ENCODE data around the gene MYL1.

The MYL1 gene

GRCh38 chr2:210315015-210315788 is at the start of gene MYL1:
Gene MYL1 (minus strand): TSS chr2:210315174. CDS start chr2:210315042, 132 bp downstream.
- no peaks in the 10 kb centered on the region for H3K9me3 Mint-ChIP-seq
- no peak within 1 kb of the TSS for H3K27ac Mint-ChIP-seq
- no peaks in the 10 kb centered on the region for H3K27me3 Mint-ChIP-seq
- DNase-seq = no peak
- no peak within 1 kb of the TSS for H3K4me3 Mint-ChIP-seq
- CTCF ChIA-PET = no interaction called here
- no peaks in the 10 kb centered on the region for H3K36me3 Mint-ChIP-seq
- H3K4me1 Mint-ChIP-seq = no peaks in the 10 kb centered on the region

- no peaks in the 10 kb centered on the region for H3K4me1 Mint-ChIP-seq
- H3K4me3 Mint-ChIP-seq = no peak overlapping the region
- H3K27ac Mint-ChIP-seq = no peak overlapping the region
- H3K27me3 Mint-ChIP-seq = peaks cover 3% of the 10 kb centered on the region
- CTCF ChIA-PET = no interaction called here
- H3K36me3 Mint-ChIP-seq = no peaks in the 10 kb centered on the region
- no peak for DNase-seq
- no peaks in the 10 kb centered on the region for H3K9me3 Mint-ChIP-seq
These were observed 48.9 kb upstream of the MYL1 start for GRCh38 chr2:210363876-210364275.

GRCh38 chr2:210363261-210363660 is 48.3 kb upstream of the MYL1 start:
- Mint-ChIP-seq H3K36me3 (no peaks in the 10 kb centered on the region), H3K4me3 (no peak overlapping the region), H3K9me3 (no peaks in the 10 kb centered on the region), H3K27ac (no peak overlapping the region), H3K4me1 (no peaks in the 10 kb centered on the region), H3K27me3 (peaks cover 3% of the 10 kb centered on the region)
- no peak for DNase-seq
- CTCF ChIA-PET = no interaction called here

DNA sequence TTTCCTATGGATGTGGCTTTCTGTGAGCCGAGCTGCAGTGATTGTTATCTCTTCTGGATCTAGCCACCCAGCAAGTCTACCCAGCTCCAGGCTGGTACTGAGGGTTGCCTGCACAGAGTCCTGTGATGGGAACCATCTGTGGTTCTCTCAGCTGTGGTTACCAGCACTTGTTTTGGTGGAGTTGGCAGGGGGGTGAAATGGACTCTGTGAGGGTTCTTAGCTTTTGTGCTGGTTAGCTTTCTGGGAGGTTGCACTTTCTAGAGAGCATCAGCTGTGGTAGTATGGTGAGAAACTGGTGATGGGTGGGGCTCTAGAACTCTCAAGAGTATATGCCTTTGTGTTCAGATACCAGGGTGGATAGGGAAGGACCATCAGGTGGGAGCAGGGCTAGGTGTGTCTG is 45.4 kb upstream of the MYL1 start:
- no peak for DNase-seq
- no peaks in the 10 kb centered on the region for H3K9me3 Mint-ChIP-seq
- H3K36me3 Mint-ChIP-seq = no peaks in the 10 kb centered on the region
- H3K27ac Mint-ChIP-seq = no peak overlapping the region
- CTCF ChIA-PET = no interaction called here
- H3K27me3 Mint-ChIP-seq = peaks cover 3% of the 10 kb centered on the region
- H3K4me1 Mint-ChIP-seq = no peaks in the 10 kb centered on the region
- H3K4me3 Mint-ChIP-seq = no peak overlapping the region

- CTCF ChIA-PET = no interaction called here
- no peak overlapping the region for H3K27ac Mint-ChIP-seq
- DNase-seq = no peak
- peaks cover 3% of the 10 kb centered on the region for H3K27me3 Mint-ChIP-seq
- H3K9me3 Mint-ChIP-seq = no peaks in the 10 kb centered on the region
- H3K4me3 Mint-ChIP-seq = no peak overlapping the region
- no peaks in the 10 kb centered on the region for H3K4me1 Mint-ChIP-seq
- no peaks in the 10 kb centered on the region for H3K36me3 Mint-ChIP-seq
These were observed 42.0 kb upstream of the MYL1 start for GRCh38 chr2:210356944-210357343.

DNA sequence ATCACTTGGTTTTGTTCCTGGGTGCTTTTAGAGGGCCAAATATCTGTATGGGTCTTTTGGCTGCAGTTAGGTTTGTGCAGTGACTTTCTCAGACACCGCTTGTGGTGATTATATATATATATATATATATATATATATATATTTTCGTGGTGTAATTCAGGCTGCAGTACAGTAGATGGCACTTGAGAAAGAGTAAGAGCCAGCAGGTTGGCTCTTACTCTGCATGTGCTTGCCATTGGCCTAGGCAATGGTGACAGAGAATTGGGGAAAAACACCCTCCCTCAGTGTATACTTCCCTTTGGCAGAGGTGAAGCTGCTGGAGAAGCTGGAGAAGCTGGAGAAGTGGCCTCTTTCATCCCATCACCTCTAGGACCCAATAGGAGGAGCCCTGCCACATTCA is 22.2 kb upstream of the MYL1 start:
- Mint-ChIP-seq H3K4me1 (no peaks in the 10 kb centered on the region), H3K27ac (no peak overlapping the region), H3K9me3 (peaks cover under 1% of the 10 kb centered on the region), H3K36me3 (no peaks in the 10 kb centered on the region), H3K4me3 (no peak overlapping the region), H3K27me3 (no peaks in the 10 kb centered on the region)
- DNase-seq = no peak
- CTCF ChIA-PET = no interaction called here

- no peaks in the 10 kb centered on the region for H3K27me3 Mint-ChIP-seq
- no peaks in the 10 kb centered on the region for H3K4me1 Mint-ChIP-seq
- H3K36me3 Mint-ChIP-seq = no peaks in the 10 kb centered on the region
- no peak overlapping the region for H3K27ac Mint-ChIP-seq
- H3K4me3 Mint-ChIP-seq = no peak overlapping the region
- CTCF ChIA-PET = no interaction called here
- H3K9me3 Mint-ChIP-seq = no peaks in the 10 kb centered on the region
- DNase-seq = no peak
These were observed 9.9 kb upstream of the MYL1 start for GRCh38 chr2:210324906-210325305.

GRCh38 chr2:210324458-210324857 is 9.5 kb upstream of the MYL1 start:
- H3K36me3 Mint-ChIP-seq = no peaks in the 10 kb centered on the region
- no peak overlapping the region for H3K4me3 Mint-ChIP-seq
- H3K27ac Mint-ChIP-seq = no peak overlapping the region
- CTCF ChIA-PET = no interaction called here
- DNase-seq = no peak
- no peaks in the 10 kb centered on the region for H3K4me1 Mint-ChIP-seq
- no peaks in the 10 kb centered on the region for H3K27me3 Mint-ChIP-seq
- no peaks in the 10 kb centered on the region for H3K9me3 Mint-ChIP-seq

DNA sequence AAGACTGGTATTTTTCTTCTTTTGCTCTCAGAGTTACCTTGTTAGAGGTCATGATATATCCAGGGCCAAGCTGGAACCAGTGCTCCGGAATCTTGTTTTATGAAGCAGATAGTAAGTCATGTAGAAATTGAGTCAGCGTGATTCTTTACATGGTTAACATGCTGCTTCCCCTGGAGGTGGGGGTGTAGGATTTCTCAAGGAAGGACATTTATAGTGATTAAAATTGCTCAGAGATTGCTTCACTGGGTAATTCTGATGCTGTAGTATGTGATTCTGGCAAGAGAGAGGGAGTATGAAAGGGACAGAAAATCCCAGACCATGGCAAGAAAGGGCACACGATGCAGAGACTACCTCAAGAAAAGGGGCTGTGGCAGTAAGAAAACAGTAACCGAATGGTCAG is 8.0 kb upstream of the MYL1 start:
- Mint-ChIP-seq H3K4me3 (no peak overlapping the region), H3K27me3 (no peaks in the 10 kb centered on the region), H3K4me1 (no peaks in the 10 kb centered on the region), H3K27ac (no peak overlapping the region), H3K9me3 (no peaks in the 10 kb centered on the region), H3K36me3 (no peaks in the 10 kb centered on the region)
- CTCF ChIA-PET = no interaction called here
- DNase-seq = no peak

DNA sequence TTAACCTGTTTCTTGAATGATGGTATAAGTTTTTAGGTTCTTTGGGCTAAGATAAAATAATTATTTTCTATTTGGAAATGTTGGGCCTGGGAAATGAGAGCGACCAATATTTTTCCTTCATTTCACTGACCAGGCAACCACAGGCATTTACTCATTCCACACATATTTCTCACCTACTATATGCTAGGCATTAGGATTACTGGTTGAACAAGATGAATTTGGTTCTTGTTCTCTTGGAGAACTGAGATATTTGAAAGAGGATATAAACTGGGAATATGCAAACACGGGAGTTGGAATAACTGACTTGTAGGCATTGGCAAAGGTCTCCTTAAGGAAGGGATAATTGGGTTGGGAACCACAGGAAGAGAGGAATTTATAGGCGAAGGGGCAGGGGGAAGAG is 3.9 kb upstream of the MYL1 start:
- Mint-ChIP-seq H3K4me3 (no peak overlapping the region), H3K9me3 (no peaks in the 10 kb centered on the region), H3K4me1 (no peaks in the 10 kb centered on the region), H3K36me3 (no peaks in the 10 kb centered on the region), H3K27ac (no peak overlapping the region), H3K27me3 (no peaks in the 10 kb centered on the region)
- no peak for DNase-seq
- CTCF ChIA-PET = no interaction called here

GRCh38 chr2:210318486-210318885 is 3.5 kb upstream of the MYL1 start:
- no peak overlapping the region for H3K27ac Mint-ChIP-seq
- H3K9me3 Mint-ChIP-seq = no peaks in the 10 kb centered on the region
- no peak for DNase-seq
- no peaks in the 10 kb centered on the region for H3K4me1 Mint-ChIP-seq
- H3K36me3 Mint-ChIP-seq = no peaks in the 10 kb centered on the region
- CTCF ChIA-PET = no interaction called here
- no peaks in the 10 kb centered on the region for H3K27me3 Mint-ChIP-seq
- H3K4me3 Mint-ChIP-seq = no peak overlapping the region

DNA sequence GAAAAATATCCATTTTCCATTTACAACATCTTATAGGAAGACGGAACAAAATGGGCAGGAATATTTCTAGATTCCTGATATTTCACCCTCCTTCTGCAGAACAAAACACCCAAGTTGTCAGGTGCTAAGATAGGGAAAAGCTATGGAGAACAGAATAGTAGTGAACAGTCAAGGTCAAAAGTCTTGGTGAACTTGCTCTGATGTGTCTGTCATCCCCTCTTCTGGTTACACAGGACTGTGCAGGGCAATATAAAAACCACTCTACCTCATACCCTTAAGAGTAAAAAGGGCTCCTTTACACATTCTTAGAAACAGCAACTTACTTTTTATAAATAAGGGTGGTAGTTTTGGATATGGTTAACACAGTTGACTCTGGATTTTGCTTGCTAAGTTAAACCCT is 4.4 kb downstream of the MYL1 start:
- H3K9me3 Mint-ChIP-seq = no peaks in the 10 kb centered on the region
- no peaks in the 10 kb centered on the region for H3K27me3 Mint-ChIP-seq
- H3K36me3 Mint-ChIP-seq = no peaks in the 10 kb centered on the region
- no peak for DNase-seq
- CTCF ChIA-PET = no interaction called here
- H3K27ac Mint-ChIP-seq = no peak overlapping the region
- no peak overlapping the region for H3K4me3 Mint-ChIP-seq
- H3K4me1 Mint-ChIP-seq = no peaks in the 10 kb centered on the region

DNA sequence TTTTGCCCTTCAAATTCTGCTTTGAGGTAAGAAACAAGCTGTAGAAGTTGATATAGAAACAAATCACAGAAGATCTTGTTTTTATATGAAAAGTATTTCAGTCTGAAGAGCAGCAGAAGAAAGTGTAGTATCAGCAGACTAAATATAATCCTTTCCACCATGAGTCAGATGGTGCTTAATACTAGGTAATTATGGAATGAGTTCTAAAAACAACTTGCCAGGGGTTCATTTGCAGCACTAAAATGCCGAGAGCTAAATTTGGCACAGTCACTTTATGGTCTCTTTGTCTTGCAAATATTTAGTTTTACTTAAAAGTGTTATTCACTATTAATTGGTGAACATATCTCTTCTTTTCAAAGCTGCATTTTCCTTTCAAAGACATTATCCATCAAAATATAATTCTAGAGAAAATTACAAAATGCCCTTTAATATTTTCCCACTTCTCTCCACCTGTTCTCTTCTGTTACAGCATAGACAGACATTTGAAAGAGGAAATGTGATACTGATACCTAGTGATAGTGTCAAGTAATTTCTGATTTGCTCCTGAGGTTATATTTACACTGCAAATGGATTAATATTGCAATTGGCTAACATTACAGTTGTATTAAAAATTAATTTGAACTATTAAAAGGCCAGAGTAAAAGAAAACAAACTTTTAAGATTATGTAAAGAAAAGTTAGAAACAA is 5.3 kb downstream of the MYL1 start:
- H3K27ac Mint-ChIP-seq = no peak overlapping the region
- no peaks in the 10 kb centered on the region for H3K4me1 Mint-ChIP-seq
- no peaks in the 10 kb centered on the region for H3K36me3 Mint-ChIP-seq
- no peaks in the 10 kb centered on the region for H3K9me3 Mint-ChIP-seq
- no peak for DNase-seq
- H3K4me3 Mint-ChIP-seq = no peak overlapping the region
- H3K27me3 Mint-ChIP-seq = no peaks in the 10 kb centered on the region
- CTCF ChIA-PET = no interaction called here

DNA sequence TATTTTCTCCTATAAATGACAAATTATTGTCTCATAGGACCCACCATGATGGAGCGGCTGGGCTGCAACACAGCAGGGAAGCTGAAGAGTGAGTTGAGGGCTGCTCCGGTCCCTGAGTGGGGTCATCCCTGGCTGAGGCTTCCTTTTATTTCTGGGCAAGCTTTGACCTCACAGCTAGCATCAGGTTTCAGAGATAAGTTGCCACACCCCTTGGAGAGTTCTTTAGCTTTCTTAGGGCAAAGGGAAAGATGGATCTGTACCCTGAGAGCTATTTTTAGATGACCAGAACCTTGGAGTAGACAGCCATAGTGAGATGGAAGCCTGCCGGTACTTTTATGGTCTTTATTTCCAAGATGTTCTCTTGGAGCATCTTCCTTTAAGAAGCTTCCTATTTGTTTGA is 11.5 kb downstream of the MYL1 start:
- Mint-ChIP-seq H3K27me3 (no peaks in the 10 kb centered on the region), H3K4me3 (no peak overlapping the region), H3K36me3 (no peaks in the 10 kb centered on the region), H3K4me1 (no peaks in the 10 kb centered on the region), H3K9me3 (no peaks in the 10 kb centered on the region), H3K27ac (no peak overlapping the region)
- CTCF ChIA-PET = no interaction called here
- DNase-seq = no peak

DNA sequence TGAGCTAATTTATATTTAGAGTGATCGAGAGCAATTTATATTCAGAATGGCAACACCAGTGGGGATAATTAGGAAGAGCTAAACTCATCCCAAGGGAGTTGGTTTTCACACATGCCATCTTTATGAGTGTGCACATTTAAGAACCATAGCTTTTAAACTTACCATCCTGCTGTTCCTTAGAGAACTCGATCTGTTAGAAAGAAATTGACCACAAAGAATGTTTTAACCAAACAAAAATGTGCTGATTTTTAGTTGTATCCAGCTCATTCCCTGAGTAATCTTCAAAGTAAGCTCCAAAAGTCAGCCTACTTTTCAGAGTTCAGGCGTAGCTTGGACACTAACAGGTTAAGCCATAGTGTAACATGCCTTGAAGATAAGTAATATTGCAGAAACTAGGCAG is 12.6 kb downstream of the MYL1 start:
- CTCF ChIA-PET = no interaction called here
- Mint-ChIP-seq H3K9me3 (no peaks in the 10 kb centered on the region), H3K4me3 (no peak overlapping the region), H3K4me1 (no peaks in the 10 kb centered on the region), H3K27ac (no peak overlapping the region), H3K36me3 (no peaks in the 10 kb centered on the region), H3K27me3 (no peaks in the 10 kb centered on the region)
- DNase-seq = no peak
